ENCODE results near the gene SYT9. TPM values are rescaled to one million over a fixed set of nuclear protein-coding genes. Genes with fewer than 3 reads are reported as not detected.

The SYT9 gene
- total RNA-seq, 1 donor from 2014 or later = 0.21 TPM

GRCh38 chr11:7437696-7438095, 186.0 kb downstream of the SYT9 start:
- Mint-ChIP-seq H3K27me3 (ENCODE audit: unreplicated experiment) (no peaks in the 10 kb centered on the region), H3K9me3 (ENCODE audit: unreplicated experiment) (no peaks in the 10 kb centered on the region), H3K4me1 (ENCODE audit: unreplicated experiment) (peaks cover 12% of the 10 kb centered on the region), H3K4me3 (ENCODE audit: unreplicated experiment) (no peak overlapping the region), H3K27ac (ENCODE audit: unreplicated experiment) (no peak overlapping the region), H3K36me3 (ENCODE audit: low read depth, unreplicated experiment) (no peaks in the 10 kb centered on the region)
- DNase-seq (ENCODE audit: low spot score) = no peak
- TF ChIP-seq CTCF (IDR thresholded peaks at IDR 0.05; ENCODE audit: unreplicated experiment) = no peak

- no peaks in the 10 kb centered on the region for H3K36me3 Mint-ChIP-seq (ENCODE audit: low read depth, unreplicated experiment)
- H3K4me3 Mint-ChIP-seq (ENCODE audit: unreplicated experiment) = no peak overlapping the region
- peaks cover 12% of the 10 kb centered on the region for H3K4me1 Mint-ChIP-seq (ENCODE audit: unreplicated experiment)
- H3K27me3 Mint-ChIP-seq (ENCODE audit: unreplicated experiment) = no peaks in the 10 kb centered on the region
- DNase-seq (ENCODE audit: low spot score) = no peak
- H3K27ac Mint-ChIP-seq (ENCODE audit: unreplicated experiment) = no peak overlapping the region
- TF ChIP-seq CTCF (IDR thresholded peaks at IDR 0.05; ENCODE audit: unreplicated experiment) = no peak
- H3K9me3 Mint-ChIP-seq (ENCODE audit: unreplicated experiment) = no peaks in the 10 kb centered on the region
Observed at GRCh38 chr11:7439746-7440320, 188.1 kb downstream of the SYT9 start.

- H3K9me3 Mint-ChIP-seq (ENCODE audit: unreplicated experiment) = no peaks in the 10 kb centered on the region
- H3K27me3 Mint-ChIP-seq (ENCODE audit: unreplicated experiment) = peaks cover 2% of the 10 kb centered on the region
Observed at GRCh38 chr11:7442588-7443215, 191.0 kb downstream of the SYT9 start.

GRCh38 chr11:7444091-7444981, 192.6 kb downstream of the SYT9 start:
- Mint-ChIP-seq H3K36me3 (ENCODE audit: low read depth, unreplicated experiment) (no peaks in the 10 kb centered on the region), H3K4me3 (ENCODE audit: unreplicated experiment) (no peak overlapping the region), H3K9me3 (ENCODE audit: unreplicated experiment) (no peaks in the 10 kb centered on the region), H3K27me3 (ENCODE audit: unreplicated experiment) (peaks cover 2% of the 10 kb centered on the region), H3K4me1 (ENCODE audit: unreplicated experiment) (peaks cover 2% of the 10 kb centered on the region), H3K27ac (ENCODE audit: unreplicated experiment) (no peak overlapping the region)
- TF ChIP-seq CTCF (IDR thresholded peaks at IDR 0.05; ENCODE audit: unreplicated experiment) = no peak
- DNase-seq (ENCODE audit: low spot score) = no peak

More at GRCh38 chr11:7442588-7443215, 191.0 kb downstream of the SYT9 start:
- H3K4me3 Mint-ChIP-seq (ENCODE audit: unreplicated experiment) = no peak overlapping the region
- TF ChIP-seq CTCF (IDR thresholded peaks at IDR 0.05; ENCODE audit: unreplicated experiment) = peak; percentile 77
- no peaks in the 10 kb centered on the region for H3K4me1 Mint-ChIP-seq (ENCODE audit: unreplicated experiment)
- peak; percentile 85 for DNase-seq (ENCODE audit: low spot score)
- no peak overlapping the region for H3K27ac Mint-ChIP-seq (ENCODE audit: unreplicated experiment)
- no peaks in the 10 kb centered on the region for H3K36me3 Mint-ChIP-seq (ENCODE audit: low read depth, unreplicated experiment)
